Stimulated activated effector memory CD8-positive, alpha-beta T cell treated with anti-CD3 and anti-CD28 coated beads, Interleukin-12 subunit alpha, Interleukin-12 subunit beta, amount 100 ng/mL, for 72 hours (primary cell): Measurements from ENCODE around the gene LHB.
"Not testable (repeated sequence)": the region's sequence is repeated elsewhere in the genome, so short reads cannot be mapped to it uniquely, and the experiment has no call there.

Experiments used
- ATAC-seq: fragments of 150-1000 bp; cut with Tn5 transposase; 2 replicates; pipeline ENCODE4 v1.10.0; 2021
- DNase-seq, 2 donors: peaks; one replicate each; pipeline ENCODE4 v3.0.0; 2021 to 2022; ENCODE audit warnings: low spot score in 2 of 2
- H3K27ac Mint-ChIP-seq: one replicate; pipeline ENCODE4 v1.8.0; 2022; ENCODE audit warnings: mild to moderate bottlenecking, mixed read lengths
- H3K36me3 Mint-ChIP-seq: one replicate; pipeline ENCODE4 v1.8.0; 2022; ENCODE audit warnings: mild to moderate bottlenecking, mixed read lengths
- H3K4me1 Mint-ChIP-seq: one replicate; pipeline ENCODE4 v1.8.0; 2022; ENCODE audit warnings: mixed read lengths
- H3K4me3 Mint-ChIP-seq: one replicate; pipeline ENCODE4 v1.8.0; 2022; ENCODE audit warnings: mild to moderate bottlenecking, mixed read lengths
- H3K9me3 Mint-ChIP-seq: one replicate; pipeline ENCODE4 v1.8.0; 2022; ENCODE audit warnings: mixed read lengths

The LHB gene

DNA sequence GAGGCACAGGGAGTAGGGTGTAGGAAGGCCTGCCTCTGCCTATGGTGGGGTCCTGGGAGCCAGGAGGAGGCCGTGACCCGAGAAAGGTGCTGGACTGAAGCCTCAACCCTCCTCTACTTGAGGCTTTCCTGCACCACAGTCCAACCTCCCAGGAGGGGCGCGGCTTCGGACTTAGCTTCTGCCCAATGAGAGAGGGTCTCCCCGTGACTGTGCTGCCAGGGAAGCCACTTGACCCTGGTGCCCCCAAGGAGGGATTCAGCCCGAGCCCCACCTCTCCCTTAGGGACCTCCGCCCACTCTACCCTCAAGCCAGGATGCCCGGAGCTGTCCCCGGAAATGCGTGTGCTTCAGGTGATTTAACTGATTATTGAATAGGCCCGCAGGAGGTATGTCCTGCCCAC, 32.1 kb upstream of the LHB start, which contains the start of gene CGB8:
CGB8 (minus strand) TSS at position 101 of the 400 bp plus-strand sequence. CDS start 372 bp downstream, outside the sequence.
- not testable (repeated sequence) for H3K4me1 Mint-ChIP-seq, DNase-seq, H3K9me3 Mint-ChIP-seq, H3K36me3 Mint-ChIP-seq, H3K4me3 Mint-ChIP-seq, ATAC-seq, H3K27ac Mint-ChIP-seq

DNA sequence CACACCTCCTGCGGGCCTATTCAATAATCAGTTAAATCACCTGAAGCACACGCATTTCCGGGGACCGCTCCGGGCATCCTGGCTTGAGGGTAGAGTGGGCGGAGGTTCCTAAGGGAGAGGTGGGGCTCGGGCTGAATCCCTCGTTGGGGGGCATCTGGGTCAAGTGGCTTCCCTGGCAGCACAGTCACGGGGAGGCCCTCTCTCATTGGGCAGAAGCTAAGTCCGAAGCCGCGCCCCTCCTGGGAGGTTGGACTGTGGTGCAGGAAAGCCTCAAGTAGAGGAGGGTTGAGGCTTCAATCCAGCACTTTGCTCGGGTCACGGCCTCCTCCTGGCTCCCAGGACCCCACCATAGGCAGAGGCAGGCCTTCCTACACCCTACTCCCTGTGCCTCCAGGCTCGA, 26.7 kb upstream of the LHB start, which contains the start of gene CGB5:
CGB5 (plus strand) TSS at position 301 of the 400 bp plus-strand sequence. CDS start 362 bp downstream, outside the sequence.
- H3K4me1 Mint-ChIP-seq, H3K9me3 Mint-ChIP-seq, ATAC-seq, DNase-seq, H3K36me3 Mint-ChIP-seq, H3K4me3 Mint-ChIP-seq, H3K27ac Mint-ChIP-seq: not testable (repeated sequence)

DNA sequence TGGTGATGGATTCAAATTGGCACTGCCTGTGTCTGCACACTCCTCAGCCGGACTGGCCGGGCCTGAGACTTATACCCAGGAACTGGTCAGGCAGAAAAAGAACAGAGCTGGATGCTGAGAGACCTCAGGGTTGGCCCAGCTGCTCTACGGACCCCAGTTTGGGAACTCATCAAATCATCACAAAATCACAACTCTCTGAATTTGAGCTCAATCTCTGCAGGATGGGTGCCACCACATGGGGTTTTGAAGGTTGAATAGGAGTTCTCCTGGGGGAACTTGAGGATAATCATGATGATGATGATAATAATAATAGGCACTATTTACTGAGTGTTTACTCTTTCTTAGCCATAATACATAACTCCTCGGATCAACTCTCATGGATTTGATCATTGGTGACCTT, 25.8 kb upstream of the LHB start:
- H3K36me3 Mint-ChIP-seq, H3K27ac Mint-ChIP-seq, DNase-seq, H3K4me1 Mint-ChIP-seq, ATAC-seq, H3K4me3 Mint-ChIP-seq, H3K9me3 Mint-ChIP-seq: not testable (repeated sequence)

DNA sequence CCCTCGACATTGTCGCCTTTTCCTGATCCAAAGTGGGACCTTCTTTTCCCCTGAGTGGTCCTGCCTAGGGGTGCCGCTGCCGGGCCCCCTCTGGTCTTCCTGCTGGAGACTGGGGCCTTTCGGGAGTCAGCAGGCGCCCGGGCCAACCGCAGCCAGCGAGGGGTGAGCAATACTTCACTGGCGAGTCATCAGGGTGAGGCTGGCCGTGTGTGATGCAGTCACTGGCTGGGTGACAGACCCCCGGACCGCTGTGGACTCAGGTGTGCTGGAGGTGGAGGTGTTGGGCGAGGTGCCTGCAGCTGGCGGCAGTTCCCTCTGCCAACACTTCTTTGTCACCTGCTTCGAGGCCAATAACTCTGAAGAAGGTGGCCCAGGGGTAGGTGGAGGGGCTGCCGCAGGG, 25.3 kb upstream of the LHB start:
- Mint-ChIP-seq H3K36me3 (no peaks in the 10 kb centered on the region), H3K4me3 (no peak overlapping the region), H3K9me3 (no peaks in the 10 kb centered on the region), H3K4me1 (no peaks in the 10 kb centered on the region), H3K27ac (no peak overlapping the region)
- no peak for ATAC-seq
- DNase-seq = no peak

DNA sequence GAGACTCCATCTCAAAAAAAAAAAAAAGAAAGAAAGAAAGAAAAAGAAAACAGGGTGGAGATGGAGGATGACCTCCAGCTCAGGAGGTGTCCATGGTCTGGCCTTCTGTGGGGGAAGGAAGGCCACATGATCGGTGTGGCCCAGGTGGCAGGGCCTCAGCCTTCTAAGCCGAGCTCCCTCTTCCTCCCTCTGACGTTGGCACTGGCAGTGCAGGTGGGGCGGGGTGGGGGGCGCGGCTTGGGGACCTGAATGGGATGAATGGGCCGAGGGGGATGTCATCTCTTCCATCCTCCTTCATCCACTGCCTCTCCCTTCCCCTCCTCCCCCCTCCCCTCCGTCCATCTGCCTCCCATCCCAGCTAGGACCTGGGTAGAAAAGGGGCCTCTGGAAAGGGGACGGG, 22.8 kb upstream of the LHB start:
- not testable (repeated sequence) for H3K4me3 Mint-ChIP-seq

DNA sequence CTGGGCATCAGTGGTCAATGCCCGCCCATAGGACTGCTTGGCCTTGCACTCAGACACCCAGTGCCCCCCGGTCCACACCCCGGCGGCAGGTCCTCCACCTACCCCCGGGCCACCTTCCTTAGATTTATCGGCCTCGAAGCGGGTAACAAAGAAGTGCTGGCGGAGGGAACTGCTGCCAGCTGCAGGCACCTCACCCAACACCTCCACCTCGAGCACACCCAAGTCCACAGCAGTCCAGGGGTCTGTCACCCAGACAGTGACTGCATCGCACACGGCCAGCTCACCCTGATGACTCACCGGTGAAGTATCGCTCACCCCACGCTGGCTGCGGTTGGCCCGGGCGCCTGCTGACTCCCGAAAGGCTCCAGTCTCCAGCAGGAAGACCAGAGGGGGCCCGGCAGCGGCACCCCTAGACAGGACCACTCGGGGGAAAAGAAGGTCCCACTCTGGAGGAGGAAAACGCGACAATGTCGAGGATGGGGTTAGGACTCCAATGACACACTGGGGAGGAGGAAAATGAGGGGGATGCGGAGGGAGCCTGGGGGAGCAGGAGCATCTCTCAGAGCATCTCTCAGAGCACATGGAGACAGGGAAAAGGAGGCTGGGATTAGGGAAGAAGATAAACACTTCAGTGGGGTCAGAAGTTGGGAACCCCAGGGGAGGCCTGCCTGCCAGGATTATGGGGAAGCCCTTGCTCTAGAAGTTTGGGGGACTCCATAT, 21.8 kb upstream of the LHB start:
- not testable (repeated sequence) for DNase-seq, H3K4me3 Mint-ChIP-seq, H3K4me1 Mint-ChIP-seq, H3K27ac Mint-ChIP-seq, H3K36me3 Mint-ChIP-seq, H3K9me3 Mint-ChIP-seq
- ATAC-seq = peak; percentile 57

More for the DNA sequence above, 22.8 kb upstream of the LHB start:
- DNase-seq, H3K36me3 Mint-ChIP-seq, H3K4me1 Mint-ChIP-seq, H3K9me3 Mint-ChIP-seq, ATAC-seq, H3K27ac Mint-ChIP-seq: not testable (repeated sequence)

DNA sequence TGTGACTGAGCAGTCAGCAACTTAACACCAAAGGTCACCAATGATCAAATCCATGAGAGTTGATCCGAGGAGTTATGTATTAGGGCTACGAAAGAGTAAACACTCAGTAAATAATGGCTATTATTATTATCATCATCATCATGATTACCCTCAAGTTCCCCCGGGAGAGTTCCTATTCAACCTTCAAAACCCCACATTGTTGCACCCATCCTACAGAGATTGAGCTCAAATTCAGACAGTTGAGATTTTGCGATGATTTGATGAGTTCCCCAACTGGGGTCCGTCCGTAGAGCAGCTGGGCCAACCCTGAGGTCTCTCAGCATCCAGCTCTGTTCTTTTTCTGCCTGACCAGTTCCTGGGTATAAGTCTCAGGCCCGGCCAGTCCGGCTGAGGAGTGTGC, 21.2 kb upstream of the LHB start:
- H3K4me1 Mint-ChIP-seq, H3K4me3 Mint-ChIP-seq, H3K36me3 Mint-ChIP-seq, H3K9me3 Mint-ChIP-seq, H3K27ac Mint-ChIP-seq, ATAC-seq, DNase-seq: not testable (repeated sequence)

DNA sequence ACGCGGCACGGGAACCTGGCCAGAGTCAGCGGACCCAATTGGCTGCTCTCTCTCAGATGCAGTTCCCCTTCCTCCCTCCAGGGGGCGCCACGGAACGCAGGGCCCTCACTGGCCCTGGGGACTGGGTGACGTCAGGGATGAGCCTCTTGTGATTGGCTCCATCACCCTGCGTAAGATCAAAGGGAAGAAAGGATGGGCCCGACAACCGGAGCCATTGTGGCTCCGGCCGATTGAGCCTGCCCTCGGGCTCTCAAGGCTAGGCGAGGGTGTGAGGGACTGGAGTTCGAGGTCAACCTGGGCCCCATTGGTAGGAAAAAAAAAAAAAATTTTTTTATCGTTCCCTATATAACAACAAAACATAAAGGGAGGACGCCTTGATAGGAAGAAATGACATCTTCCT, 19.9 kb upstream of the LHB start, which contains the start of gene CGB1:
CGB1 (minus strand) TSS at position 81 of the 400 bp plus-strand sequence. CDS start 184 bp downstream, outside the sequence.
- not testable (repeated sequence) for H3K9me3 Mint-ChIP-seq, H3K27ac Mint-ChIP-seq

DNA sequence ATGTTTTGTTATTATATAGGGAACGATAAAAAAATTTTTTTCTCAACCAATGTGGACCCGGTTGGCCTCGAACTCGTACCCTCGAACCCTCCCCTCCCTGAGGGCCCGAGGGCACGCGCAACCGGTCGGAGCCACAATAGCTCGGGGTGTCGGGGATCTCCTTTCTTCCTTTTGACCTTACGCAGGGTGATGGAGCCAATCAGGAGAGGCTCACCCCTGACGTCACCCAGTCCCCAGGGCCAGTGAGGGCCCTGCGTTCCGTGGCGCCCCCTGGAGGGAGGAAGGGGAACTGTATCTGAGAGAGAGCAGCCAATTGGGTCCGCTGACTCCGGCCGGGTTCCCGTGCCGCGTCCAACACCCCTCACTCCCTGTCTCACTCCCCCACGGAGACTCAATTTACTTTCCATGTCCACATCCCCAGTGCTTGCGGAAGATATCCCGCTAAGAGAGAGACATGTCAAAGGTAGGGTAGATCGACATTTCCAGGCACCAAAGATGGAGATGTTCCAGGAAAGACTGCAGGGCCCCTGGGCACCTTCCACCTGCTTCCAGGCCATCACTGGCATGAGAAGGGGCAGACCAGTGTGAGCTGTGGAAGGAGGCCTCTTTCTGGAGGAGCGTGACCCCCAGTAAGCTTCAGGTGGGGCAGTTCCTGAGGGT, 14.9 kb upstream of the LHB start, which contains the start of gene CGB2:
CGB2 (plus strand) TSS at position 249 of the 660 bp plus-strand sequence; CDS start at position 455, 206 bp downstream.
- not testable (repeated sequence) for H3K36me3 Mint-ChIP-seq, H3K9me3 Mint-ChIP-seq, H3K4me1 Mint-ChIP-seq
- Mint-ChIP-seq H3K27ac (peak within 1 kb of the TSS; percentile 94), H3K4me3 (peak within 1 kb of the TSS; percentile 22)
- DNase-seq = peak; percentile 58 to 90
- peak; percentile 91 for ATAC-seq

More for the DNA sequence above, 19.9 kb upstream of the LHB start, which contains the start of gene CGB1:
- DNase-seq (peak in 1 of 2 donors; percentile 77), ATAC-seq (peak; percentile 57)
- not testable (repeated sequence) for H3K36me3 Mint-ChIP-seq, H3K4me3 Mint-ChIP-seq, H3K4me1 Mint-ChIP-seq

DNA sequence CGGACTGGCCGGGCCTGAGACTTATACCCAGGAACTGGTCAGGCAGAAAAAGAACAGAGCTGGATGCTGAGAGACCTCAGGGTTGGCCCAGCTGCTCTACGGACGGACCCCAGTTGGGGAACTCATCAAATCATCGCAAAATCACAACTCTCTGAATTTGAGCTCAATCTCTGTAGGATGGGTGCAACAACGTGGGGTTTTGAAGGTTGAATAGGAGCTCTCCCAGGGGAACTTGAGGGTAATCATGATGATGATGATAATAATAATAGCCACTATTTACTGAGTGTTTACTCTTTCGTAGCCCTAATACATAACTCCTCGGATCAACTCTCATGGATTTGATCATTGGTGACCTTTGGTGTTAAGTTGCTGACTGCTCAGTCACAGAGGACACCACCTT, 13.4 kb upstream of the LHB start:
- not testable (repeated sequence) for ATAC-seq, DNase-seq, H3K4me1 Mint-ChIP-seq, H3K9me3 Mint-ChIP-seq, H3K27ac Mint-ChIP-seq, H3K36me3 Mint-ChIP-seq, H3K4me3 Mint-ChIP-seq

DNA sequence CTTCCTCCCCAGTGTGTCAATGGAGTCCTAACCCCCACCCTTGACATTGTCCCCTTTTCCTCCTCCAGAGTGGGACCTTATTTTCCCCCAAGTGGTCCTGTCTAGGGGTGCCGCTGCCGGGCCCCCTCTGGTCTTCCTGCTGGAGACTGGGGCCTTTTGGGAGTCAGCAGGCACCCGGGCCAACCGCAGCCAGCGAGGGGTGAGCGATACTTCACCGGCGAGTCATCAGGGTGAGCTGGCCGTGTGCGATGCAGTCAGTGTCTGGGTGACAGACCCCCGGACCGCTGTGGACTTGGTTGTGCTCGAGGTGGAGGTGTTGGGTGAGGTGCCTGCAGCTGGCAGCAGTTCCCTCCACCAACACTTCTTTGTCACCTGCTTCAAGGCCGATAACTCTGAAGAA, 12.9 kb upstream of the LHB start:
- not testable (repeated sequence) for H3K4me3 Mint-ChIP-seq, ATAC-seq, H3K9me3 Mint-ChIP-seq, DNase-seq, H3K36me3 Mint-ChIP-seq, H3K4me1 Mint-ChIP-seq, H3K27ac Mint-ChIP-seq

DNA sequence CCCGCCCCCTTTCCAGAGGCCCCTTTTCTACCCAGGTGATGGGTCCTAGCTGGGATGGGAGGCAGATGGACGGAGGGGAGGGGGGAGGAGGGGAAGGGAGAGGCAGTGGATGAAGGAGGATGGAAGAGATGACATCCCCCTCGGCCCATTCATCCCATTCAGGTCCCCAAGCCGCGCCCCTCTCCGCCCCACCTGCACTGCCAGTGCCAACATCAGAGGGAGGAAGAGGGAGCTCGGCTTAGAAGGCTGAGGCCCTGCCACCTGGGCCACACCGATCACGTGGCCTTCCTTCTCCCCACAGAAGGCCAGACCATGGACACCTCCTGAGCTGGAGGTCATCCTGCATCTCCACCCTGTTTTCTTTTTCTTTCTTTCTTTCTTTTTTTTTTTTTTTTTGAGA, 11.8 kb upstream of the LHB start:
- H3K9me3 Mint-ChIP-seq, H3K36me3 Mint-ChIP-seq, ATAC-seq, H3K4me1 Mint-ChIP-seq, DNase-seq, H3K4me3 Mint-ChIP-seq, H3K27ac Mint-ChIP-seq: not testable (repeated sequence)

DNA sequence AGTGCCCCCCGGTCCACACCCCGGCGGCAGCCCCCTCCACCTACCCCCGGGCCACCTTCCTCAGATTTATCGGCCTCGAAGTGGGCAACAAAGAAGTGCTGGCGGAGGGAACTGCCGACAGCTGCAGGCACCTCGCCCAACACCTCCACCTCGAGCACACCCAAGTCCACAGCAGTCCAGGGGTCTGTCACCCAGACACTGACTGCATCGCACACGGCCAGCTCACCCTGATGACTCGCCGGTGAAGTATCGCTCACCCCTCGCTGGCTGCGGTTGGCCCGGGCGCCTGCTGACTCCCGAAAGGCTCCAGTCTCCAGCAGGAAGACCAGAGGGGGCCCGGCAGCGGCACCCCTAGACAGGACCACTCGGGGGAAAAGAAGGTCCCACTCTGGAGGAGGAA, 8.7 kb upstream of the LHB start:
- H3K4me1 Mint-ChIP-seq = peaks cover 12% of the 10 kb centered on the region
- H3K9me3 Mint-ChIP-seq, H3K27ac Mint-ChIP-seq, ATAC-seq, H3K36me3 Mint-ChIP-seq, DNase-seq, H3K4me3 Mint-ChIP-seq: not testable (repeated sequence)

DNA sequence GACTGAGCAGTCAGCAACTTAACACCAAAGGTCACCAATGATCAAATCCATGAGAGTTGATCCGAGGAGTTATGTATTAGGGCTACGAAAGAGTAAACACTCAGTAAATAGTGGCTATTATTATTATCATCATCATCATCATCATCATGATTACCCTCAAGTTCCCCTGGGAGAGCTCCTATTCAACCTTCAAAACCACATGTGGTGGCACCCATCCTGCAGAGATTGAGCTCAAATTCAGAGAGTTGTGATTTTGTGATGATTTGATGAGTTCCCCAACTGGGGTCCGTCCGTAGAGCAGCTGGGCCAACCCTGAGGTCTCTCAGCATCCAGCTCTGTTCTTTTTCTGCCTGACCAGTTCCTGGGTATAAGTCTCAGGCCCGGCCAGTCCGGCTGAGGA, 8.2 kb upstream of the LHB start:
- peaks cover 17% of the 10 kb centered on the region for H3K4me1 Mint-ChIP-seq
- H3K27ac Mint-ChIP-seq, ATAC-seq, H3K36me3 Mint-ChIP-seq, DNase-seq, H3K9me3 Mint-ChIP-seq, H3K4me3 Mint-ChIP-seq: not testable (repeated sequence)

DNA sequence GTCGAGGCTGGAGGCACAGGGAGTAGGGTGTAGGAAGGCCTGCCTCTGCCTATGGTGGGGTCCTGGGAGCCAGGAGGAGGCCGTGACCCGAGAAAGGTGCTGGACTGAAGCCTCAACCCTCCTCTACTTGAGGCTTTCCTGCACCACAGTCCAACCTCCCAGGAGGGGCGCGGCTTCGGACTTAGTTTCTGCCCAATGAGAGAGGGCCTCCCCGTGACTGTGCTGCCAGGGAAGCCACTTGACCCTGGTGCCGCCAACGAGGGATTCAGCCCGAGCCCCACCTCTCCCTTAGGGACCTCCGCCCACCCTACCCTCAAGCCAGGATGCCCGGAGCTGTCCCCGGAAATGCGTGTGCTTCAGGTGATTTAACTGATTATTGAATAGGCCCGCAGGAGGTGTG, 7.3 kb upstream of the LHB start, which contains the start of gene CGB3:
CGB3 (minus strand) TSS at position 101 of the 400 bp plus-strand sequence. CDS start 362 bp downstream, outside the sequence.
- H3K36me3 Mint-ChIP-seq, H3K9me3 Mint-ChIP-seq, H3K4me3 Mint-ChIP-seq, DNase-seq, H3K27ac Mint-ChIP-seq, ATAC-seq: not testable (repeated sequence)
- peaks cover 22% of the 10 kb centered on the region for H3K4me1 Mint-ChIP-seq

DNA sequence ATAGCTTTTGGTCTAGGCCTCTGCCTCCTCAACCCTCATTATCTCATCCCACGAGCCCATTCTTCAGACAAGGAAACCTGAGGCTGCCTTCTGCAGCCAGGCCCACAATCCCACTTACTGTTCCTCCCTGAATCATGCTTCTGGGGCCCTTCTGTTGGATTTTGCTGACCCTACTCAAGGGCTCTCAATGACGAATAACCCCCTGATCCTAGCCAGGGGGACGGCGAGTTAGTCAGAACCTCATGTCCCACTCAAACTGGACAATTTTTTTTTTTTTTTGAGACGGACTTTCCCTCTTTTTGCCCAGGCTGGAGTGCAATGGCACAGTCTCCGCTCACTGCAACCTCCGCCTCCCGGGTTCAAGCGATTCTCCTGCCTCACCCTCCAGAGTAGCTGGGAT, 5.2 kb upstream of the LHB start:
- no peak overlapping the region for H3K4me3 Mint-ChIP-seq
- H3K4me1 Mint-ChIP-seq = peaks cover 31% of the 10 kb centered on the region
- ATAC-seq = no peak
- no peak for DNase-seq
- H3K27ac Mint-ChIP-seq = no peak overlapping the region
- H3K36me3 Mint-ChIP-seq = no peaks in the 10 kb centered on the region
- H3K9me3 Mint-ChIP-seq = no peaks in the 10 kb centered on the region
